K562 (cell line): ENCODE data around the gene HCN3. TPM values are rescaled to one million over a fixed set of nuclear protein-coding genes. Genes with fewer than 3 reads are reported as not detected.

Experiments
- ARID2 ChIP-seq: fragments of 450-650 bp; IDR thresholded peaks from 2 replicates; pipeline ENCODE4 v1.6.1; 2017; ENCODE audit warnings: antibody characterized with exemption, mild to moderate bottlenecking
- FOXA1 ChIP-seq: fragments of 450-650 bp; IDR thresholded peaks from 2 replicates; pipeline ENCODE4 v1.6.1; 2016; ENCODE audit warnings: mild to moderate bottlenecking, borderline replicate concordance
- HIVEP1 ChIP-seq: fragments of 250-450 bp; sonication (Bioruptor Pico); IDR thresholded peaks from 2 replicates; pipeline ENCODE4 v1.4.0; 2020; ENCODE audit warnings: mild to moderate bottlenecking
- MECOM ChIP-seq: fragments of 250-450 bp; sonication (Bioruptor Pico); IDR thresholded peaks from 2 replicates; pipeline ENCODE4 v1.8.0; 2022; ENCODE audit warnings: inconsistent platforms
- NCOR1 ChIP-seq: fragments of 450-650 bp; IDR thresholded peaks from 2 replicates; pipeline ENCODE4 v1.6.1; 2016; ENCODE audit warnings: mild to moderate bottlenecking, moderate library complexity
- RBM17 ChIP-seq: fragments of 200-400 bp; formaldehyde crosslinking; IDR thresholded peaks from 2 replicates; pipeline ENCODE4 v1.6.1; 2017; ENCODE audit warnings: low read depth, mild to moderate bottlenecking, low read length, borderline replicate concordance
- RBM25 ChIP-seq: fragments of 200-400 bp; formaldehyde crosslinking; IDR thresholded peaks from 2 replicates; pipeline ENCODE4 v1.6.1; 2018; ENCODE audit warnings: low read length, low read depth, moderate library complexity; ENCODE audit not compliant: severe bottlenecking
- SETDB1 ChIP-seq: IDR thresholded peaks from one replicate; pipeline ENCODE4 v1.6.1; 2012; ENCODE audit warnings: low read length, control low read depth, inconsistent platforms
- SMARCC2 ChIP-seq: fragments of 450-650 bp; IDR thresholded peaks from 2 replicates; pipeline ENCODE4 v1.6.1; 2017; ENCODE audit warnings: antibody characterized with exemption, moderate library complexity, mild to moderate bottlenecking, low read depth
- ZNF592 ChIP-seq: fragments of 450-650 bp; IDR thresholded peaks from 2 replicates; pipeline ENCODE4 v1.6.1; 2017; ENCODE audit warnings: antibody characterized with exemption, mild to moderate bottlenecking
- ZNF778 ChIP-seq: fragments of 450-650 bp; formaldehyde crosslinking; IDR thresholded peaks from 2 replicates; pipeline ENCODE4 v1.4.0; 2020; ENCODE audit warnings: mild to moderate bottlenecking, moderate library complexity
- polyA plus RNA-seq, 8 experiments: library from polyadenylated mRNA; depleted of rRNA in 4 of 8; stranded (reverse) in 5 of 8; unstranded in 3 of 8; fragments of >200 nt; fragmentation: Nextera tagmentation in 2 of 8; fragmentation: Illumina TruSeq in 1 of 8; extraction: Ambion mirVana in 2 of 8; extraction: Trizol in 1 of 8; gene quantifications; 2 replicates each; pipeline versions ENCODE4 v1.2.1 to v1.2.3, GENCODE V29; 2011 to 2014; ENCODE audit warnings: inconsistent platforms in 1 of 8, missing spikeins in 1 of 8
- total RNA-seq, 7 experiments: library from RNA; depleted of rRNA in 6 of 7; stranded (reverse); fragments of >200 nt in 6 of 7; fragmentation: Illumina TruSeq in 2 of 7; extraction: Trizol in 2 of 7; gene quantifications; 2 replicates each; pipeline versions ENCODE4 v1.2.1 to v1.2.3, GENCODE V29; 2011 to 2021; ENCODE audit warnings: low replicate concordance in 1 of 7
- TF ChIP-seq, protein P1 (sequence below): fragments of 450-650 bp; IDR thresholded peaks from 2 replicates; pipeline ENCODE4 v1.6.1; 2017; ENCODE audit warnings: antibody characterized with exemption
- TF ChIP-seq, protein P2 (sequence below): fragments of 250-450 bp; sonication (Bioruptor Pico); IDR thresholded peaks from 2 replicates; pipeline ENCODE4 v1.4.0; 2020; ENCODE audit warnings: mild to moderate bottlenecking, moderate library complexity
- TF ChIP-seq, protein P3 (sequence below): sonication (generic); formaldehyde crosslinking; IDR thresholded peaks from 2 replicates; pipeline ENCODE4 v1.8.0; 2023; ENCODE audit warnings: mild to moderate bottlenecking, missing genetic modification reagents
- TF ChIP-seq, protein P4 (sequence below): IDR thresholded peaks from 2 replicates; pipeline ENCODE4 v1.6.1; 2014; ENCODE audit warnings: antibody characterized with exemption
- TF ChIP-seq, protein P5 (sequence below): fragments of 450-650 bp; formaldehyde crosslinking; IDR thresholded peaks from 2 replicates; pipeline ENCODE4 v1.4.0; 2020; ENCODE audit warnings: mild to moderate bottlenecking, mixed read lengths

Gene HCN3
- total and polyA plus RNA-seq, 9 of the 15 experiments (the other 6 are each of a cell fraction or from before 2014, with no cell fraction given), result 0.91 to 9.7 (median 3.9) TPM

GRCh38 chr1:155307247-155307740 is 30.0 kb downstream of the HCN3 start (continued):
- TF ChIP-seq RBM17 (no peak), ZNF592 (peak; percentile 100), ARID2 (no peak), SMARCC2 (no peak), MECOM (peak; percentile 97), ZNF778 (CRISPR knock-in tag) (no peak), RBM25 (no peak), HIVEP1 (peak; percentile 96), FOXA1 (no peak), SETDB1 (no peak), NCOR1 (0 out of 2 replicates have a peak, but pooled peaks have one; percentile 26)
- TF ChIP-seq, protein P1, sequence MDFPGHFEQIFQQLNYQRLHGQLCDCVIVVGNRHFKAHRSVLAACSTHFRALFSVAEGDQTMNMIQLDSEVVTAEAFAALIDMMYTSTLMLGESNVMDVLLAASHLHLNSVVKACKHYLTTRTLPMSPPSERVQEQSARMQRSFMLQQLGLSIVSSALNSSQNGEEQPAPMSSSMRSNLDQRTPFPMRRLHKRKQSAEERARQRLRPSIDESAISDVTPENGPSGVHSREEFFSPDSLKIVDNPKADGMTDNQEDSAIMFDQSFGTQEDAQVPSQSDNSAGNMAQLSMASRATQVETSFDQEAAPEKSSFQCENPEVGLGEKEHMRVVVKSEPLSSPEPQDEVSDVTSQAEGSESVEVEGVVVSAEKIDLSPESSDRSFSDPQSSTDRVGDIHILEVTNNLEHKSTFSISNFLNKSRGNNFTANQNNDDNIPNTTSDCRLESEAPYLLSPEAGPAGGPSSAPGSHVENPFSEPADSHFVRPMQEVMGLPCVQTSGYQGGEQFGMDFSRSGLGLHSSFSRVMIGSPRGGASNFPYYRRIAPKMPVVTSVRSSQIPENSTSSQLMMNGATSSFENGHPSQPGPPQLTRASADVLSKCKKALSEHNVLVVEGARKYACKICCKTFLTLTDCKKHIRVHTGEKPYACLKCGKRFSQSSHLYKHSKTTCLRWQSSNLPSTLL, result no peak
- TF ChIP-seq, protein P2, sequence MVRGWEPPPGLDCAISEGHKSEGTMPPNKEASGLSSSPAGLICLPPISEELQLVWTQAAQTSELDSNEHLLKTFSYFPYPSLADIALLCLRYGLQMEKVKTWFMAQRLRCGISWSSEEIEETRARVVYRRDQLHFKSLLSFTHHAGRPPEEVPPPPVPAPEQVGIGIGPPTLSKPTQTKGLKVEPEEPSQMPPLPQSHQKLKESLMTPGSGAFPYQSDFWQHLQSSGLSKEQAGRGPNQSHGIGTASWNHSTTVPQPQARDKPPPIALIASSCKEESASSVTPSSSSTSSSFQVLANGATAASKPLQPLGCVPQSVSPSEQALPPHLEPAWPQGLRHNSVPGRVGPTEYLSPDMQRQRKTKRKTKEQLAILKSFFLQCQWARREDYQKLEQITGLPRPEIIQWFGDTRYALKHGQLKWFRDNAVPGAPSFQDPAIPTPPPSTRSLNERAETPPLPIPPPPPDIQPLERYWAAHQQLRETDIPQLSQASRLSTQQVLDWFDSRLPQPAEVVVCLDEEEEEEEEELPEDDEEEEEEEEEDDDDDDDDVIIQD, result peak; percentile 96
- TF ChIP-seq, protein P3, sequence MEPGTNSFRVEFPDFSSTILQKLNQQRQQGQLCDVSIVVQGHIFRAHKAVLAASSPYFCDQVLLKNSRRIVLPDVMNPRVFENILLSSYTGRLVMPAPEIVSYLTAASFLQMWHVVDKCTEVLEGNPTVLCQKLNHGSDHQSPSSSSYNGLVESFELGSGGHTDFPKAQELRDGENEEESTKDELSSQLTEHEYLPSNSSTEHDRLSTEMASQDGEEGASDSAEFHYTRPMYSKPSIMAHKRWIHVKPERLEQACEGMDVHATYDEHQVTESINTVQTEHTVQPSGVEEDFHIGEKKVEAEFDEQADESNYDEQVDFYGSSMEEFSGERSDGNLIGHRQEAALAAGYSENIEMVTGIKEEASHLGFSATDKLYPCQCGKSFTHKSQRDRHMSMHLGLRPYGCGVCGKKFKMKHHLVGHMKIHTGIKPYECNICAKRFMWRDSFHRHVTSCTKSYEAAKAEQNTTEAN (CRISPR knock-in tag), result no peak
- TF ChIP-seq, protein P4, sequence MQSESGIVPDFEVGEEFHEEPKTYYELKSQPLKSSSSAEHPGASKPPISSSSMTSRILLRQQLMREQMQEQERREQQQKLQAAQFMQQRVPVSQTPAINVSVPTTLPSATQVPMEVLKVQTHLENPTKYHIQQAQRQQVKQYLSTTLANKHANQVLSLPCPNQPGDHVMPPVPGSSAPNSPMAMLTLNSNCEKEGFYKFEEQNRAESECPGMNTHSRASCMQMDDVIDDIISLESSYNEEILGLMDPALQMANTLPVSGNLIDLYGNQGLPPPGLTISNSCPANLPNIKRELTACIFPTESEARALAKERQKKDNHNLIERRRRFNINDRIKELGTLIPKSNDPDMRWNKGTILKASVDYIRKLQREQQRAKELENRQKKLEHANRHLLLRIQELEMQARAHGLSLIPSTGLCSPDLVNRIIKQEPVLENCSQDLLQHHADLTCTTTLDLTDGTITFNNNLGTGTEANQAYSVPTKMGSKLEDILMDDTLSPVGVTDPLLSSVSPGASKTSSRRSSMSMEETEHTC, result peak; percentile 56; the same call in 1 of the 2 replicates
- TF ChIP-seq, protein P5, sequence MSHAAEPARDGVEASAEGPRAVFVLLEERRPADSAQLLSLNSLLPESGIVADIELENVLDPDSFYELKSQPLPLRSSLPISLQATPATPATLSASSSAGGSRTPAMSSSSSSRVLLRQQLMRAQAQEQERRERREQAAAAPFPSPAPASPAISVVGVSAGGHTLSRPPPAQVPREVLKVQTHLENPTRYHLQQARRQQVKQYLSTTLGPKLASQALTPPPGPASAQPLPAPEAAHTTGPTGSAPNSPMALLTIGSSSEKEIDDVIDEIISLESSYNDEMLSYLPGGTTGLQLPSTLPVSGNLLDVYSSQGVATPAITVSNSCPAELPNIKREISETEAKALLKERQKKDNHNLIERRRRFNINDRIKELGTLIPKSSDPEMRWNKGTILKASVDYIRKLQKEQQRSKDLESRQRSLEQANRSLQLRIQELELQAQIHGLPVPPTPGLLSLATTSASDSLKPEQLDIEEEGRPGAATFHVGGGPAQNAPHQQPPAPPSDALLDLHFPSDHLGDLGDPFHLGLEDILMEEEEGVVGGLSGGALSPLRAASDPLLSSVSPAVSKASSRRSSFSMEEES (CRISPR knock-in tag), result no peak
